GM23338 (cell line): Measurements from ENCODE around the gene RAC3. TPM values are rescaled to one million over a fixed set of nuclear protein-coding genes. Genes with fewer than 3 reads are reported as not detected.

Experiments used
- ATAC-seq: fragments of 200-7000 bp; cut with Tn5 transposase; 3 replicates; pipeline ENCODE4 v1.9.1; 2020
- DNase-seq: peaks from one replicate; pipeline ENCODE4 v3.0.0-alpha.2; 2015; ENCODE audit warnings: low spot score
- H2AFZ ChIP-seq: fragments of 200-600 bp; sonication (generic); 2 replicates; pipeline ENCODE4 v1.8.0; 2016; ENCODE audit warnings: antibody characterized with exemption, mild to moderate bottlenecking, moderate library complexity
- H3F3A ChIP-seq: fragments of 200-600 bp; sonication (generic); replicated peaks from 2 replicates; pipeline ENCODE4 v1.8.0; 2017; ENCODE audit warnings: antibody characterized with exemption, mixed run types, low read depth
- H3K27ac ChIP-seq: fragments of 200-600 bp; sonication (generic); 2 replicates; pipeline ENCODE4 v1.6.1; 2016; ENCODE audit warnings: low read depth
- H3K27me3 ChIP-seq: fragments of 200-600 bp; sonication (generic); 2 replicates; pipeline ENCODE4 v1.8.0; 2016; ENCODE audit warnings: mild to moderate bottlenecking, mixed run types, moderate library complexity; ENCODE audit not compliant: insufficient read depth
- H3K36me3 ChIP-seq: fragments of 200-600 bp; sonication (generic); 2 replicates; pipeline ENCODE4 v1.8.0; 2016; ENCODE audit warnings: mild to moderate bottlenecking; ENCODE audit not compliant: insufficient read depth
- H3K4me1 ChIP-seq: fragments of 200-600 bp; sonication (generic); 2 replicates; pipeline ENCODE4 v1.8.0; 2016; ENCODE audit warnings: mild to moderate bottlenecking, moderate library complexity; ENCODE audit not compliant: insufficient read depth
- H3K4me2 ChIP-seq: fragments of 200-600 bp; sonication (generic); 2 replicates; pipeline ENCODE4 v1.7.1; 2017; ENCODE audit warnings: mixed run types
- H3K4me3 ChIP-seq: fragments of 200-600 bp; sonication (generic); 2 replicates; pipeline ENCODE4 v1.6.1; 2016; ENCODE audit warnings: mixed run types
- H3K79me2 ChIP-seq: fragments of 200-600 bp; sonication (generic); replicated peaks from 2 replicates; pipeline ENCODE4 v1.8.0; 2017; ENCODE audit warnings: mild to moderate bottlenecking; ENCODE audit not compliant: insufficient read depth
- H3K9me2 ChIP-seq: fragments of 200-600 bp; sonication (generic); 2 replicates; pipeline ENCODE4 v1.8.0; 2017; ENCODE audit not compliant: insufficient read depth
- H4K20me1 ChIP-seq: fragments of 200-600 bp; sonication (generic); replicated peaks from 2 replicates; pipeline ENCODE4 v1.8.0; 2017; ENCODE audit warnings: mild to moderate bottlenecking; ENCODE audit not compliant: insufficient read depth
- H3K27ac Mint-ChIP-seq: 2 replicates; pipeline ENCODE4 v1.8.0; 2020; ENCODE audit warnings: inconsistent platforms, mild to moderate bottlenecking, moderate library complexity, mixed read lengths
- H3K27me3 Mint-ChIP-seq: 3 replicates; pipeline ENCODE4 v1.8.0; 2022; ENCODE audit warnings: low read depth, mild to moderate bottlenecking, moderate library complexity, mixed read lengths, inconsistent platforms; ENCODE audit not compliant: insufficient read depth, poor library complexity
- H3K36me3 Mint-ChIP-seq: 3 replicates; pipeline ENCODE4 v1.8.0; 2021; ENCODE audit warnings: low read depth, mild to moderate bottlenecking, inconsistent platforms, moderate library complexity, mixed read lengths
- H3K4me1 Mint-ChIP-seq: 3 replicates; pipeline ENCODE4 v1.8.0; 2020; ENCODE audit warnings: mild to moderate bottlenecking, inconsistent platforms, mixed read lengths
- H3K4me3 Mint-ChIP-seq: 3 replicates; pipeline ENCODE4 v1.8.0; 2021; ENCODE audit warnings: moderate library complexity, mild to moderate bottlenecking, inconsistent platforms, mixed read lengths
- H3K9me3 Mint-ChIP-seq: 3 replicates; pipeline ENCODE4 v1.8.0; 2020; ENCODE audit warnings: moderate library complexity, mild to moderate bottlenecking, inconsistent platforms, mixed read lengths
- CREB1 ChIP-seq: fragments of 250-450 bp; sonication (Bioruptor Pico); IDR thresholded peaks from 2 replicates; pipeline ENCODE4 v1.5.0; 2020; ENCODE audit warnings: low read depth, mild to moderate bottlenecking, moderate library complexity
- EZH2 ChIP-seq: fragments of 200-600 bp; sonication (generic); IDR thresholded peaks from one replicate; pipeline ENCODE4 v1.8.0; 2017; ENCODE audit warnings: antibody characterized with exemption, mild to moderate bottlenecking, low read depth; ENCODE audit not compliant: unreplicated experiment
- EZH2phosphoT487 ChIP-seq: fragments of 200-600 bp; sonication (generic); IDR thresholded peaks from one replicate; pipeline ENCODE4 v1.8.1; 2018; ENCODE audit warnings: antibody characterized with exemption; ENCODE audit not compliant: unreplicated experiment
- JUNB ChIP-seq: IDR thresholded peaks from one replicate; pipeline ENCODE4 v1.6.1; 2016; ENCODE audit warnings: antibody characterized with exemption; ENCODE audit not compliant: unreplicated experiment
- NANOG ChIP-seq: IDR thresholded peaks from 2 replicates; pipeline ENCODE4 v1.6.1; 2016; ENCODE audit warnings: antibody characterized with exemption, borderline replicate concordance
- POLR2AphosphoS5 ChIP-seq: IDR thresholded peaks from 2 replicates; pipeline ENCODE4 v1.6.1; 2016; ENCODE audit warnings: antibody characterized with exemption, low read depth
- REST ChIP-seq: IDR thresholded peaks from one replicate; pipeline ENCODE4 v1.6.1; 2018; ENCODE audit warnings: antibody characterized with exemption; ENCODE audit not compliant: unreplicated experiment
- ZNF114 ChIP-seq: fragments of 250-450 bp; sonication (Bioruptor Pico); IDR thresholded peaks from 2 replicates; pipeline ENCODE4 v1.5.0; 2020; ENCODE audit warnings: mild to moderate bottlenecking, moderate library complexity
- ZNF331 ChIP-seq: fragments of 250-450 bp; sonication (Bioruptor Pico); IDR thresholded peaks from 2 replicates; pipeline ENCODE4 v1.5.0; 2020; ENCODE audit warnings: low read depth, mild to moderate bottlenecking, moderate library complexity
- ZNF462 ChIP-seq: fragments of 250-450 bp; sonication (Bioruptor Pico); IDR thresholded peaks from 2 replicates; pipeline ENCODE4 v1.5.0; 2020; ENCODE audit warnings: mild to moderate bottlenecking, moderate library complexity
- polyA plus RNA-seq: library from polyadenylated mRNA; unstranded; fragments of >200 nt; fragmentation: Nextera tagmentation; extraction: Ambion mirVana; gene quantifications from 2 replicates; pipeline ENCODE4 v1.2.1, GENCODE V29; 2016
- total RNA-seq: library from RNA; depleted of rRNA; stranded (reverse); fragments of >200 nt; shearing (Covaris generic); gene quantifications from 2 replicates; pipeline ENCODE4 v1.2.3, GENCODE V29; 2014
- TF ChIP-seq, protein P1 (sequence below): IDR thresholded peaks from 2 replicates; pipeline ENCODE4 v1.6.1; 2016; ENCODE audit warnings: antibody characterized with exemption

The RAC3 gene
- total and polyA plus RNA-seq, 2 experiments from 2014 or later = 31.5 to 293 TPM

GRCh38 chr17:82006468-82007227 is 24.8 kb upstream of the RAC3 start:
- Histone ChIP-seq H4K20me1 (0 out of 2 replicates have a peak, but pooled peaks cover 2% of the 10 kb centered on the region), H3K4me2 (no peak overlapping the region), H3K27ac (no peak overlapping the region), H3K9me2 (no peaks in the 10 kb centered on the region), H3K4me3 (no peak overlapping the region), H3K4me1 (no peaks in the 10 kb centered on the region), H3K79me2 (no peaks in the 10 kb centered on the region), H3K27me3 (no peaks in the 10 kb centered on the region), H2AFZ (no peak overlapping the region), H3F3A (0 out of 2 replicates have a peak, but pooled peaks cover 2% of the 10 kb centered on the region), H3K36me3 (no peaks in the 10 kb centered on the region)
- H3K27me3 Mint-ChIP-seq = peaks cover 14% of the 10 kb centered on the region
- no peaks in the 10 kb centered on the region for H3K4me1 Mint-ChIP-seq
- DNase-seq = no peak
- H3K36me3 Mint-ChIP-seq = no peaks in the 10 kb centered on the region
- ATAC-seq = no peak
- TF ChIP-seq CREB1 (CRISPR knock-in tag) (no peak), REST (no peak), EZH2phosphoT487 (no peak), ZNF114 (CRISPR knock-in tag) (no peak), ZNF331 (no peak), EZH2 (no peak), POLR2AphosphoS5 (no peak), JUNB (no peak)
- TF ChIP-seq, protein P1, sequence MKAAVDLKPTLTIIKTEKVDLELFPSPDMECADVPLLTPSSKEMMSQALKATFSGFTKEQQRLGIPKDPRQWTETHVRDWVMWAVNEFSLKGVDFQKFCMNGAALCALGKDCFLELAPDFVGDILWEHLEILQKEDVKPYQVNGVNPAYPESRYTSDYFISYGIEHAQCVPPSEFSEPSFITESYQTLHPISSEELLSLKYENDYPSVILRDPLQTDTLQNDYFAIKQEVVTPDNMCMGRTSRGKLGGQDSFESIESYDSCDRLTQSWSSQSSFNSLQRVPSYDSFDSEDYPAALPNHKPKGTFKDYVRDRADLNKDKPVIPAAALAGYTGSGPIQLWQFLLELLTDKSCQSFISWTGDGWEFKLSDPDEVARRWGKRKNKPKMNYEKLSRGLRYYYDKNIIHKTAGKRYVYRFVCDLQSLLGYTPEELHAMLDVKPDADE = no peak
- no peaks in the 10 kb centered on the region for H3K9me3 Mint-ChIP-seq
- H3K4me3 Mint-ChIP-seq = no peak overlapping the region; the same call in 2 of the 3 replicates
- no peak overlapping the region for H3K27ac Mint-ChIP-seq

DNA sequence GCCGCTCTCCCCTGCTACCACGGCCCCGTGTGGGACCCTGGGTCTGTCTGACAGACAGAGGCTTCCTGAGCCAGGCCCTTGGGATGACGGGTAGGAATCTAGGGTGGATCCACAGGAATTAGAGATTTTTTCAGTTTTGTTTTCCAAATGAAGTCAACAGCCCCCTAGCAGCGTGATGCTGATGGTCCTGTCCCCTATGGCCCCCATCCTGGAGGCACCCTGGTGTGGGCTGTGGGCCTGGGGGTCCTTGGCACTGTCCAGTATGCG is 24.3 kb upstream of the RAC3 start:
- Mint-ChIP-seq H3K4me3 (no peak overlapping the region), H3K27me3 (peaks cover 14% of the 10 kb centered on the region), H3K4me1 (no peaks in the 10 kb centered on the region), H3K9me3 (no peaks in the 10 kb centered on the region), H3K36me3 (no peaks in the 10 kb centered on the region), H3K27ac (no peak overlapping the region)
- H3K9me2 ChIP-seq = no peaks in the 10 kb centered on the region
- H3K79me2 ChIP-seq = no peaks in the 10 kb centered on the region
- H3K4me1 ChIP-seq = no peaks in the 10 kb centered on the region
- no peak overlapping the region for H3K4me3 ChIP-seq
- 0 out of 2 replicates have a peak, but pooled peaks cover 2% of the 10 kb centered on the region for H3F3A ChIP-seq
- DNase-seq (no peak), ATAC-seq (no peak)
- H3K27ac ChIP-seq = no peak overlapping the region
- 0 out of 2 replicates have a peak, but pooled peaks cover 2% of the 10 kb centered on the region for H4K20me1 ChIP-seq
- H3K27me3 ChIP-seq = no peaks in the 10 kb centered on the region
- no peak overlapping the region for H3K4me2 ChIP-seq
- H3K36me3 ChIP-seq = no peaks in the 10 kb centered on the region
- no peak overlapping the region for H2AFZ ChIP-seq
- TF ChIP-seq EZH2 = no peak
- TF ChIP-seq NANOG = no peak
- TF ChIP-seq ZNF462 (CRISPR knock-in tag) = no peak
- no peak for TF ChIP-seq POLR2AphosphoS5
